NT2/D1 (cell line): ENCODE results near the gene C16orf86.

Experiments
- YY1 ChIP-seq: IDR thresholded peaks from 2 replicates; pipeline ENCODE4 v1.6.1; 2011; ENCODE audit not compliant: insufficient read length, insufficient read depth
- ZNF274 ChIP-seq: IDR thresholded peaks from 2 replicates; pipeline ENCODE4 v1.6.1; 2011; ENCODE audit warnings: mild to moderate bottlenecking, low read depth, low read length

DNA sequence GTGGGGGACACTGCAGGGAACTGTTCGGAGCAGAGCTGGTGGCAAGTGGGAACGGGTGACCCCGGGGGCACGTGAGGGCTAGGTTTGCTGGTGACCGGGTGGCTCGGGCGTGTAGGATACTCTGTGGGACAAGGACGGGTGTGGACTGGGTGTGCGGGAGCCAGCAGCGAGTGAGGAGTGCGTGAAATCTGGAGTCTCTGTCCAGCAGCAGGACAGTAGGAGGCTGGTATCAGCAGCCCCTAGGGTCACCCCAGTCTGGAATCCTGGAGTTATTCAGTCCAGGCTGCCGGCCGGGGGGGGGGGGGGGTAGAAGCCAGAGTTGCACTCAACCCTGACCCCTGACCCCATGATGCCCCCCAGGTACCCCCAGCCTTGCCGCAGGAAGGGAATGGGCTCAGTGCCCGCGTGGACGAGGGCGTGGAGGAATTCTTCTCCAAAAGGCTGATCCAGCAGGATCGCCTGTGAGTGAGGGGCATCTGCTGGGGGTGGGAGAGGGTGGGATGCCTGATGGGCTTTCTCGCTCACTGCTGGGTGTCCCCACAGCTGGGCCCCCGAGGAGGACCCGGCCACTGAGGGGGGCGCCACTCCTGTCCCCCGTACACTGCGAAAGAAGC is 12.7 kb upstream of the C16orf86 start:
- TF ChIP-seq YY1 = no peak
- no peak for TF ChIP-seq ZNF274
